Parathyroid adenoma (tissue), 2 donors: ENCODE data around the gene GNAT2.

Source experiments
- H2AFZ ChIP-seq: fragments of 300-600 bp; sonication (generic); one replicate; pipeline ENCODE4 v1.7.0; 2017; ENCODE audit warnings: antibody characterized with exemption, mild to moderate bottlenecking
- H3K27ac ChIP-seq: fragments of 300-600 bp; sonication (generic); one replicate; pipeline ENCODE4 v1.7.0; 2017
- H3K27me3 ChIP-seq: fragments of 300-600 bp; sonication (generic); one replicate; pipeline ENCODE4 v1.7.0; 2017; ENCODE audit warnings: low read length; ENCODE audit not compliant: control insufficient read depth, insufficient read depth
- H3K36me3 ChIP-seq: fragments of 300-600 bp; sonication (generic); one replicate; pipeline ENCODE4 v1.7.0; 2017; ENCODE audit warnings: low read length; ENCODE audit not compliant: control insufficient read depth, insufficient read depth
- H3K4me1 ChIP-seq: fragments of 300-600 bp; sonication (generic); one replicate; pipeline ENCODE4 v1.7.0; 2017; ENCODE audit warnings: control low read depth
- H3K4me2 ChIP-seq: fragments of 300-600 bp; sonication (generic); one replicate; pipeline ENCODE4 v1.7.0; 2017; ENCODE audit warnings: low read length
- H3K4me3 ChIP-seq: fragments of 300-600 bp; sonication (generic); one replicate; pipeline ENCODE4 v1.7.0; 2017; ENCODE audit warnings: low read depth, low read length
- H3K79me2 ChIP-seq: fragments of 300-600 bp; sonication (generic); one replicate; pipeline ENCODE4 v1.7.0; 2017; ENCODE audit warnings: control low read depth
- H3K9ac ChIP-seq: fragments of 300-600 bp; sonication (generic); one replicate; pipeline ENCODE4 v1.7.0; 2017; ENCODE audit warnings: mild to moderate bottlenecking
- H3K9me3 ChIP-seq: fragments of 300-600 bp; sonication (generic); one replicate; pipeline ENCODE4 v1.7.0; 2017; ENCODE audit warnings: low read length; ENCODE audit not compliant: control insufficient read depth
- CTCF ChIP-seq: fragments of 300-600 bp; sonication (generic); IDR thresholded peaks from one replicate; pipeline ENCODE4 v1.7.0; 2017; ENCODE audit warnings: antibody characterized with exemption, mild to moderate bottlenecking
- donor health status: primary hyperparathyroidism.

Gene GNAT2

GRCh38 chr1:109611308-109611990 lies 8.0 kb downstream of the GNAT2 start:
- H2AFZ ChIP-seq: no peak overlapping the region
- no peak for TF ChIP-seq CTCF
- no peak overlapping the region for H3K27ac ChIP-seq
- H3K9me3 ChIP-seq: no peaks in the 10 kb centered on the region
- no peaks in the 10 kb centered on the region for H3K27me3 ChIP-seq
- H3K4me3 ChIP-seq: no peak overlapping the region
- no peaks in the 10 kb centered on the region for H3K36me3 ChIP-seq
- H3K4me2 ChIP-seq: no peak overlapping the region
- H3K9ac ChIP-seq: no peak overlapping the region
- no peaks in the 10 kb centered on the region for H3K79me2 ChIP-seq
- no peaks in the 10 kb centered on the region for H3K4me1 ChIP-seq

GRCh38 chr1:109610609-109611307 lies 8.7 kb downstream of the GNAT2 start:
- Histone ChIP-seq H3K27me3 (no peaks in the 10 kb centered on the region), H3K9me3 (no peaks in the 10 kb centered on the region), H3K9ac (no peak overlapping the region), H3K4me1 (no peaks in the 10 kb centered on the region), H3K27ac (no peak overlapping the region), H3K4me2 (no peak overlapping the region), H3K36me3 (no peaks in the 10 kb centered on the region), H2AFZ (no peak overlapping the region), H3K4me3 (no peak overlapping the region), H3K79me2 (no peaks in the 10 kb centered on the region)
- TF ChIP-seq CTCF: no peak

- Histone ChIP-seq H3K79me2 (no peaks in the 10 kb centered on the region), H2AFZ (no peak overlapping the region), H3K4me3 (no peak overlapping the region), H3K4me1 (no peaks in the 10 kb centered on the region), H3K9me3 (no peaks in the 10 kb centered on the region), H3K27ac (no peak overlapping the region), H3K27me3 (no peaks in the 10 kb centered on the region), H3K4me2 (no peak overlapping the region), H3K9ac (no peak overlapping the region), H3K36me3 (no peaks in the 10 kb centered on the region)
- TF ChIP-seq CTCF: no peak
Measured at GRCh38 chr1:109609881-109610280, 9.5 kb downstream of the GNAT2 start.

GRCh38 chr1:109605381-109605780 lies 14.0 kb downstream of the GNAT2 start:
- H3K4me3 ChIP-seq: no peak overlapping the region
- no peak for TF ChIP-seq CTCF
- H3K79me2 ChIP-seq: no peaks in the 10 kb centered on the region
- H3K27me3 ChIP-seq: no peaks in the 10 kb centered on the region
- no peak overlapping the region for H3K27ac ChIP-seq
- H3K4me2 ChIP-seq: no peak overlapping the region
- H3K9me3 ChIP-seq: no peaks in the 10 kb centered on the region
- no peaks in the 10 kb centered on the region for H3K36me3 ChIP-seq
- no peak overlapping the region for H2AFZ ChIP-seq
- H3K4me1 ChIP-seq: no peaks in the 10 kb centered on the region
- no peak overlapping the region for H3K9ac ChIP-seq

- Histone ChIP-seq H2AFZ (no peak overlapping the region), H3K4me2 (no peak overlapping the region), H3K9ac (no peak overlapping the region), H3K27ac (no peak overlapping the region), H3K27me3 (no peaks in the 10 kb centered on the region), H3K4me3 (no peak overlapping the region), H3K79me2 (no peaks in the 10 kb centered on the region), H3K9me3 (no peaks in the 10 kb centered on the region), H3K36me3 (no peaks in the 10 kb centered on the region), H3K4me1 (no peaks in the 10 kb centered on the region)
- no peak for TF ChIP-seq CTCF
Measured at GRCh38 chr1:109603229-109603628, 16.2 kb downstream of the GNAT2 start.
